GM13976 (cell line): ENCODE data around the gene KDM6B.

Experiments used
- DNase-seq: peaks from one replicate; pipeline ENCODE4 v3.0.0; 2012; ENCODE audit warnings: low spot score
- CTCF ChIP-seq: IDR thresholded peaks from 2 replicates; pipeline ENCODE4 v1.5.1; 2012; ENCODE audit warnings: borderline replicate concordance, mild to moderate bottlenecking; ENCODE audit not compliant: insufficient read depth; ENCODE audit errors: extremely low read depth, missing control alignments, control extremely low read depth
- in situ Hi-C: fragments of 300-500 bp; cut with MboI; formaldehyde crosslinking; loops from one replicate; pipeline ENCODE4 v1.12.0; 2022; ENCODE audit warnings: low sequenced_read_pairs, mixed read lengths, inconsistent platforms; ENCODE audit not compliant: unreplicated experiment

Gene KDM6B

GRCh38 chr17:7822126-7822525 lies 11.9 kb upstream of the KDM6B start:
- in situ Hi-C loops: no loop called here
- TF ChIP-seq CTCF: no peak
- no peak for DNase-seq

GRCh38 chr17:7823581-7824001 lies 10.4 kb upstream of the KDM6B start:
- in situ Hi-C loops: no loop called here
- DNase-seq: no peak
- no peak for TF ChIP-seq CTCF

- DNase-seq: no peak
- TF ChIP-seq CTCF: no peak
- in situ Hi-C loops: no loop called here
Observed at GRCh38 chr17:7824021-7824924, 9.7 kb upstream of the KDM6B start.

GRCh38 chr17:7825206-7825990 lies 8.6 kb upstream of the KDM6B start:
- in situ Hi-C loops: no loop called here
- TF ChIP-seq CTCF: no peak
- no peak for DNase-seq

- DNase-seq: no peak
- in situ Hi-C loops: no loop called here
- TF ChIP-seq CTCF: no peak
Observed at GRCh38 chr17:7830616-7831015, 3.4 kb upstream of the KDM6B start.

- TF ChIP-seq CTCF: no peak
- DNase-seq: no peak
- in situ Hi-C loops: no loop called here
Observed at GRCh38 chr17:7831233-7831632, 2.8 kb upstream of the KDM6B start.
